ENCODE results near the gene NPAS1. TPM values are rescaled to one million over a fixed set of nuclear protein-coding genes. Genes with fewer than 3 reads are reported as not detected.

NPAS1 gene
- total and polyA plus RNA-seq, 2 experiments from 2014 or later, result 5.6 to 9.8 TPM

- TF ChIP-seq ZNF462 (CRISPR knock-in tag; IDR thresholded peaks at IDR 0.05), result no peak
- no peak for TF ChIP-seq CREB1 (CRISPR knock-in tag; IDR thresholded peaks at IDR 0.05; ENCODE audit: low read depth)
- TF ChIP-seq ZNF331 (CRISPR knock-in tag; IDR thresholded peaks at IDR 0.05; ENCODE audit: low read depth), result no peak
Measured at GRCh38 chr19:46984077-46985010, 35.3 kb upstream of the NPAS1 start (continued).

GRCh38 chr19:46985542-46986415, 33.9 kb upstream of the NPAS1 start:
- H3K36me3 ChIP-seq (ENCODE audit: insufficient read depth), result no peaks in the 10 kb centered on the region
- H3K9me2 ChIP-seq (ENCODE audit: insufficient read depth), result no peaks in the 10 kb centered on the region
- peak; percentile 63 for ATAC-seq
- H3K27me3 ChIP-seq (ENCODE audit: insufficient read depth), result no peaks in the 10 kb centered on the region
- no peak overlapping the region for H3K4me2 ChIP-seq
- no peak overlapping the region for H2AFZ ChIP-seq
- H3F3A ChIP-seq (replicated peaks; ENCODE audit: low read depth), result peaks cover 7% of the 10 kb centered on the region
- no peaks in the 10 kb centered on the region for H3K9me3 Mint-ChIP-seq
- DNase-seq (ENCODE audit: low spot score), result no peak
- H3K27ac ChIP-seq (ENCODE audit: low read depth), result no peak overlapping the region
- no peaks in the 10 kb centered on the region for H3K4me1 ChIP-seq (ENCODE audit: insufficient read depth)
- peaks cover 2% of the 10 kb centered on the region for H3K27me3 Mint-ChIP-seq (ENCODE audit: insufficient read depth, low read depth, poor library complexity)
- H4K20me1 ChIP-seq (replicated peaks; ENCODE audit: insufficient read depth), result no peaks in the 10 kb centered on the region; the same call in 1 of the 2 replicates
- H3K4me3 Mint-ChIP-seq, result no peak overlapping the region
- no peak overlapping the region for H3K27ac Mint-ChIP-seq
- peaks cover 4% of the 10 kb centered on the region for H3K79me2 ChIP-seq (replicated peaks; ENCODE audit: insufficient read depth)
- peaks cover 8% of the 10 kb centered on the region for H3K36me3 Mint-ChIP-seq (ENCODE audit: low read depth)
- H3K4me1 Mint-ChIP-seq, result peaks cover 14% of the 10 kb centered on the region
- H3K4me3 ChIP-seq, result no peak overlapping the region
- TF ChIP-seq STAT1 (IDR thresholded peaks at IDR 0.05; ENCODE audit: unreplicated experiment), result no peak
- TF ChIP-seq CTCF (conservative IDR thresholded peaks at IDR 0.05; ENCODE audit: low read depth in 2 of 2), result no peak
- no peak for TF ChIP-seq POLR2AphosphoS5 (IDR thresholded peaks at IDR 0.05; ENCODE audit: low read depth)
- TF ChIP-seq JUNB (IDR thresholded peaks at IDR 0.05; ENCODE audit: unreplicated experiment), result no peak
- TF ChIP-seq ETS1 (IDR thresholded peaks at IDR 0.05), result no peak
- TF ChIP-seq REST (IDR thresholded peaks at IDR 0.05; ENCODE audit: unreplicated experiment), result no peak
- TF ChIP-seq CREB1 (CRISPR knock-in tag; IDR thresholded peaks at IDR 0.05; ENCODE audit: low read depth), result no peak

Measured in GM23338 (cell line).